Neural crest cell (in vitro differentiated cells): ENCODE data around the gene HSPA1L. TPM values are rescaled to one million over a fixed set of nuclear protein-coding genes. Genes with fewer than 3 reads are reported as not detected.

Source experiments
- DNase-seq: peaks from one replicate; pipeline ENCODE4 v3.0.0; 2021; ENCODE audit warnings: low read depth, mixed read lengths, low spot score
- H3K27ac Mint-ChIP-seq: one replicate; pipeline ENCODE4 v1.8.0; 2021; ENCODE audit warnings: mild to moderate bottlenecking, mixed read lengths; ENCODE audit not compliant: unreplicated experiment
- H3K27me3 Mint-ChIP-seq: 2 replicates; pipeline ENCODE4 v1.8.0; 2021; ENCODE audit warnings: low read depth, mild to moderate bottlenecking, mixed read lengths
- H3K36me3 Mint-ChIP-seq: 2 replicates; pipeline ENCODE4 v1.8.0; 2021; ENCODE audit warnings: low read depth, mild to moderate bottlenecking, mixed read lengths
- H3K4me1 Mint-ChIP-seq: 2 replicates; pipeline ENCODE4 v1.8.0; 2021; ENCODE audit warnings: mixed read lengths
- H3K4me3 Mint-ChIP-seq: one replicate; pipeline ENCODE4 v1.8.0; 2021; ENCODE audit warnings: mild to moderate bottlenecking, mixed read lengths
- H3K9me3 Mint-ChIP-seq: 2 replicates; pipeline ENCODE4 v1.8.0; 2021; ENCODE audit warnings: mixed read lengths
- CTCF ChIP-seq: fragments of 200-600 bp; sonication (generic); conservative IDR thresholded peaks from 2 replicates; pipeline ENCODE4 v1.5.0; 2021; ENCODE audit warnings: antibody characterized with exemption, mild to moderate bottlenecking
- total RNA-seq: library from RNA; stranded (reverse); gene quantifications from 2 replicates; pipeline ENCODE4 v1.2.1, GENCODE V29; 2021

Gene HSPA1L
- total RNA-seq, 1 donor from 2014 or later = 1.8 TPM

DNA sequence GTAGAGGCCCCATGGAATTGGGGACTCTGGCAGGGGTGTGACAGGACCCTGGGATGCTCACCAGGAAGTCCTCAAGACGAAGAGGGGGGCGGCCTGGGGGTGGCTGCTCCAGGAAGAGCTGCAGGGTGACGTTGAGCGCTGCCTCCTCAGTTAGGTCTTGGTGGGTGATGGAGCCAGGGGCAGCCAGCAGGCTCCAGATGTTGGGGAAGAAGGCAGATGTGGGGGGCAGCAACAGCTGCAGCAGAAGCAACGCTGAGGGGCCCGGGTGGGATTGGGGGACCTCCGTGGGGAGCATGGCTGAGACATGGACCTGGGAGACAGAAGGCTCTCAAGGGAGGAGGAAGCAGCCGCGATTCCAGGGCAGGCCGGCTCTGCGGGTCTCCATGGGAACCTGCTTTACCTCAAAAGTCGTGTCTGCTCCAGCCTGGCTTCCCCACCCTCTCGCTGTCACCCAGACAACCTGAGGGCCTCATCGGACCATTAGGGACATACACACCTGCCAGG is 38.5 kb downstream of the HSPA1L start:
- no peak overlapping the region for H3K27ac Mint-ChIP-seq
- H3K4me3 Mint-ChIP-seq = no peak overlapping the region

GRCh38 chr6:31775633-31776484 is 39.2 kb downstream of the HSPA1L start:
- DNase-seq = no peak
- H3K4me3 Mint-ChIP-seq = no peak overlapping the region
- H3K27ac Mint-ChIP-seq = peak overlapping the region; percentile 71
- H3K4me1 Mint-ChIP-seq = no peaks in the 10 kb centered on the region
- H3K36me3 Mint-ChIP-seq = no peaks in the 10 kb centered on the region
- no peaks in the 10 kb centered on the region for H3K9me3 Mint-ChIP-seq
- no peak for TF ChIP-seq CTCF
- no peaks in the 10 kb centered on the region for H3K27me3 Mint-ChIP-seq

More for the DNA sequence above, 38.5 kb downstream of the HSPA1L start:
- no peak for DNase-seq
- Mint-ChIP-seq H3K9me3 (no peaks in the 10 kb centered on the region), H3K4me1 (no peaks in the 10 kb centered on the region), H3K27me3 (no peaks in the 10 kb centered on the region), H3K36me3 (no peaks in the 10 kb centered on the region)
- TF ChIP-seq CTCF = no peak

DNA sequence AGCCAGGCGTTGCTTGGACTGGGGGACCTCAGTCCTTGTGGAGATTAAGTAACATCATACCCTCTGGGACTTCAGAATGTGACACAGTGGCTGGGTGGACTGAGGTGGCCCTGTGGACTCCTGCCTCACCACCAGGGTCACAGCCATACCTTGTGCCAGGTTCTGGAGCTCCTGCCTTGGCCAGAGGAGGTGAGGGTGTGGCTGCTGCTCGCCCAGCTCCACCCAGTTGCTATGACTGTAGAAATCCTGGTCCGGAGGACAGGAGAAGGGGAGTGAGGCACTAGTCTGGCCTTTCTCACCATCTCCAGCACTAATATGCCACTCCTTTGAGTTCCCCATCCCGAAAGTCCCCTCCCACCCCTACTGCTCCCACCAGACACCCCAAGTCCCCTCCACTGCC is 39.9 kb downstream of the HSPA1L start:
- peak overlapping the region; percentile 71 for H3K27ac Mint-ChIP-seq
- no peak for TF ChIP-seq CTCF
- H3K27me3 Mint-ChIP-seq = no peaks in the 10 kb centered on the region
- no peak for DNase-seq
- no peaks in the 10 kb centered on the region for H3K36me3 Mint-ChIP-seq
- H3K4me1 Mint-ChIP-seq = no peaks in the 10 kb centered on the region
- no peaks in the 10 kb centered on the region for H3K9me3 Mint-ChIP-seq
- no peak overlapping the region for H3K4me3 Mint-ChIP-seq

DNA sequence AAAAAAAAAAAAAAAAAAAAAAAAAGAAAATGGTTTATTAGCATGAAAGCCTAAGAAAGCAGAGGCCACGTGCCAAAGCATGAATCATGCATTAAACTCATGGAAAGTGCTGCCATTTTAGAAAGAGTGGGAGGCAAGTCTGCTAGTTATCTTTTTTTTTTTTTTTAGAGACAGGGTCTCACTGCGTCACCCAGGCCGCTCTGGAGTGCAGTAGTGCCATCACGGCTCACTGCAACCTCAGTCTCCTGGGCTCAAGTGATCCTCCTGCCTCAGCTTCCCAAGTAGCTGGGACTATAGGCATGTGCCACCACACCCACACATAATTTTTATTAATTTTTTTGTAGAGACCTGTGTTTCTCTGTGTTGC is 43.1 kb downstream of the HSPA1L start:
- no peaks in the 10 kb centered on the region for H3K27me3 Mint-ChIP-seq
- H3K27ac Mint-ChIP-seq = no peak overlapping the region

DNA sequence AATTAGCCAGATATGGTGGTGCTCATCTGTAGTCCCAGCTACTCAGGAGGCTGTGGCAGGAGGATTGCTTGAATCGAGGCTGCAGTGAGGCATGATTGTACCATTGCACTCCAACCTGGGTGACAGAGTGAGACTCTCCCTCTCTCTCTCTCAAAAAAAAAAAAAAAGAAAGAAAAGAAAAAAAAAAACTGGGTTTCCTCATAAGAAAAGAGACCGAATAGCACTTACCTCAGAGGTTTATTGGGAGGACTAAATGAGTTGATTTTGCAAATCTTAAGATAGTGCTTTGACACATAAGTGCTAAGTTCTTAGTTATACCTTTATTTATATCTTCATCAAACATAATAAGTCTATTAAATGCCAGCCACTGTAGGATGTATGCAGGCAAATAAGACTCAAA is 44.2 kb downstream of the HSPA1L start:
- no peak for TF ChIP-seq CTCF
- H3K27me3 Mint-ChIP-seq = no peaks in the 10 kb centered on the region
- no peak overlapping the region for H3K27ac Mint-ChIP-seq
- H3K9me3 Mint-ChIP-seq = no peaks in the 10 kb centered on the region
- no peak overlapping the region for H3K4me3 Mint-ChIP-seq
- no peak for DNase-seq
- peaks cover 9% of the 10 kb centered on the region for H3K4me1 Mint-ChIP-seq
- H3K36me3 Mint-ChIP-seq = no peaks in the 10 kb centered on the region

More for the DNA sequence above, 43.1 kb downstream of the HSPA1L start:
- H3K36me3 Mint-ChIP-seq = no peaks in the 10 kb centered on the region
- H3K4me3 Mint-ChIP-seq = no peak overlapping the region
- TF ChIP-seq CTCF = no peak
- no peaks in the 10 kb centered on the region for H3K9me3 Mint-ChIP-seq
- no peak for DNase-seq
- peaks cover 4% of the 10 kb centered on the region for H3K4me1 Mint-ChIP-seq
